NCI-H510A (cell line): ENCODE data around the gene CHRNE.

Source experiments
- DNase-seq: peaks from one replicate; lab custom pipeline; 2025; lab: John Stamatoyannopoulos, UW

CHRNE gene

GRCh38 chr17:4854111-4854681 lies 48.7 kb downstream of the CHRNE start:
- DNase-seq = peak; percentile 84

- DNase-seq = peak; percentile 24
These were observed 49.7 kb downstream of the CHRNE start for GRCh38 chr17:4853208-4853671.

DNA sequence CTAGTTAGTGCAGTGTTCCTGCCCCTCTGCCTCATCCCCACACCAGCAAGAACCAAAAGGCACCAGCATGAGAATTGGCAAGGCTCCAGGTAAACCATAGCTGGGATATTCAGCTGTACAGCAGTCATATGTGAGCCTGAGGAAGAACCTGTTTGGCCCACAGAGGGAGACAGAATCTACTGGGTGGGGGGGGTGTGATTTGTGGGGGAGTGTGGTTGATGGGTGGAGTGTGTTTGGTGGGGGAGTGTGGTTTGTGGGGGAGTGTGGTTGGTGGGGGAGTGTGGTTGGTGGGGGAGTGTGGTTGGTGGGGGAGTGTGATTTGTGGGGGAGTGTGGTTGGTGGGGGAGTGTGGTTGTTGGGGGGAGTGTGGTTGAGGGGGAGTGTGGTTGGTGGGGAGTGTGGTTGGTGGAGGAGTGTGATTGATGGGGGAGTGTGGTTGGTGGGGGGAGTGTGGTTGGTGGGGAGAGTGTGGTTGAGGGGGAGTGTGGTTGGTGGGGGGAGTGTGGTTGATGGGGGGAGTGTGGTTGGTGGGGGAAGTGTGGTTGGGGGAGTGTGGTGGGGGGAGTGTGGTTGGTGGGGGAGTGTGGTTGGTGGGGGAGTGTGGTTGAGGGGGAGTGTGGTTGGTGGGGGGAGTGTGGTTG lies 50.2 kb downstream of the CHRNE start:
- DNase-seq = peak; percentile 8

- no peak for DNase-seq
These were observed 51.8 kb downstream of the CHRNE start for GRCh38 chr17:4851084-4851483.

- no peak for DNase-seq
These were observed 52.7 kb downstream of the CHRNE start for GRCh38 chr17:4850246-4850645.

- DNase-seq = no peak
These were observed 53.8 kb downstream of the CHRNE start for GRCh38 chr17:4849011-4849536.
